Parathyroid adenoma (tissue), 2 donors: ENCODE data around the gene MAP3K7CL.

Experiments
- H2AFZ ChIP-seq: fragments of 300-600 bp; sonication (generic); one replicate; pipeline ENCODE4 v1.7.0; 2017; ENCODE audit warnings: antibody characterized with exemption, mild to moderate bottlenecking
- H3K27ac ChIP-seq: fragments of 300-600 bp; sonication (generic); one replicate; pipeline ENCODE4 v1.7.0; 2017
- H3K27me3 ChIP-seq: fragments of 300-600 bp; sonication (generic); one replicate; pipeline ENCODE4 v1.7.0; 2017; ENCODE audit warnings: low read length; ENCODE audit not compliant: control insufficient read depth, insufficient read depth
- H3K36me3 ChIP-seq: fragments of 300-600 bp; sonication (generic); one replicate; pipeline ENCODE4 v1.7.0; 2017; ENCODE audit warnings: low read length; ENCODE audit not compliant: control insufficient read depth, insufficient read depth
- H3K4me1 ChIP-seq: fragments of 300-600 bp; sonication (generic); one replicate; pipeline ENCODE4 v1.7.0; 2017; ENCODE audit warnings: control low read depth
- H3K4me2 ChIP-seq: fragments of 300-600 bp; sonication (generic); one replicate; pipeline ENCODE4 v1.7.0; 2017; ENCODE audit warnings: low read length
- H3K4me3 ChIP-seq: fragments of 300-600 bp; sonication (generic); one replicate; pipeline ENCODE4 v1.7.0; 2017; ENCODE audit warnings: low read depth, low read length
- H3K79me2 ChIP-seq: fragments of 300-600 bp; sonication (generic); one replicate; pipeline ENCODE4 v1.7.0; 2017; ENCODE audit warnings: control low read depth
- H3K9ac ChIP-seq: fragments of 300-600 bp; sonication (generic); one replicate; pipeline ENCODE4 v1.7.0; 2017; ENCODE audit warnings: mild to moderate bottlenecking
- H3K9me3 ChIP-seq: fragments of 300-600 bp; sonication (generic); one replicate; pipeline ENCODE4 v1.7.0; 2017; ENCODE audit warnings: low read length; ENCODE audit not compliant: control insufficient read depth
- TF ChIP-seq, protein P1 (sequence below): fragments of 300-600 bp; sonication (generic); IDR thresholded peaks from one replicate; pipeline ENCODE4 v1.7.0; 2017; ENCODE audit warnings: antibody characterized with exemption, mild to moderate bottlenecking
- donor health status: primary hyperparathyroidism.

The MAP3K7CL gene

DNA sequence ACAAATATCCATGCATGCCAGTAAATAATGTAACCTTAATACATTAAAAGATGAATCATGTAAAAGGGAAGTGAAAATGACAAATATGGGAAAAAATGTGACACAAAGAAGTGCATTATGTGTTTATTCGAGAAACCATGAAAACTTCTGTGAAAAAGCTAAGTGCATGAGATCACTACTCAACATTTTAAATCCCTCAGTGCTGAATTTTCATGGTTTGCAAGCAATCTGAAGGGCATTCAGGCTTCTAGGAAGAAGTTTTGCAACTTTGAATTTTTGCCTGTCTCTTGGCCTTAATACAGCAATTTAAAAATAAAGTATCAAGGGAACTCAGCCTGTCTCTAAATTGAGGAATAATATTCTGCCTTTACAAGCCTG lies 78.2 kb downstream of the MAP3K7CL start:
- Histone ChIP-seq H2AFZ (no peak overlapping the region), H3K4me1 (no peaks in the 10 kb centered on the region), H3K79me2 (no peaks in the 10 kb centered on the region), H3K4me3 (no peak overlapping the region), H3K9me3 (no peaks in the 10 kb centered on the region), H3K27ac (no peak overlapping the region), H3K4me2 (no peak overlapping the region), H3K27me3 (no peaks in the 10 kb centered on the region), H3K9ac (no peak overlapping the region), H3K36me3 (no peaks in the 10 kb centered on the region)
- TF ChIP-seq, protein P1, sequence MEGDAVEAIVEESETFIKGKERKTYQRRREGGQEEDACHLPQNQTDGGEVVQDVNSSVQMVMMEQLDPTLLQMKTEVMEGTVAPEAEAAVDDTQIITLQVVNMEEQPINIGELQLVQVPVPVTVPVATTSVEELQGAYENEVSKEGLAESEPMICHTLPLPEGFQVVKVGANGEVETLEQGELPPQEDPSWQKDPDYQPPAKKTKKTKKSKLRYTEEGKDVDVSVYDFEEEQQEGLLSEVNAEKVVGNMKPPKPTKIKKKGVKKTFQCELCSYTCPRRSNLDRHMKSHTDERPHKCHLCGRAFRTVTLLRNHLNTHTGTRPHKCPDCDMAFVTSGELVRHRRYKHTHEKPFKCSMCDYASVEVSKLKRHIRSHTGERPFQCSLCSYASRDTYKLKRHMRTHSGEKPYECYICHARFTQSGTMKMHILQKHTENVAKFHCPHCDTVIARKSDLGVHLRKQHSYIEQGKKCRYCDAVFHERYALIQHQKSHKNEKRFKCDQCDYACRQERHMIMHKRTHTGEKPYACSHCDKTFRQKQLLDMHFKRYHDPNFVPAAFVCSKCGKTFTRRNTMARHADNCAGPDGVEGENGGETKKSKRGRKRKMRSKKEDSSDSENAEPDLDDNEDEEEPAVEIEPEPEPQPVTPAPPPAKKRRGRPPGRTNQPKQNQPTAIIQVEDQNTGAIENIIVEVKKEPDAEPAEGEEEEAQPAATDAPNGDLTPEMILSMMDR, result no peak

DNA sequence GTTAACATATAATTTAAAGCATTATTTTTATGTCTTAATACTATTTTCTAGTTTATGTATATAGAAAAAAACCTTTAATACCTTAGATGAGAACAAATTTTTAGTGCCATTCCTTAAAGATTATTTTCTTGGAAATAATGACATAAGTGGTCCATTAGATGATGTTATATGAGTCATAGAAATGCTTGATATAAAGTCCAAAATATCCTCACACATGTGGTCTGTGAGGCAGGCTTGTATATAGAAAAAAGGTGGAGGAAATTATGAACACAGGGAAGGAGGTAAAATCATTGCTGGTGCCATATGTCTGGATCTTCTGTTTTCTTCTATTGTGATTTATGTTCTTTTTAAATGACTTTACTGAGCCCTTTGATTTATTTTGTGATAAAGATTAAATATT lies 79.3 kb downstream of the MAP3K7CL start:
- Histone ChIP-seq H3K79me2 (no peaks in the 10 kb centered on the region), H3K9ac (no peak overlapping the region), H3K27ac (no peak overlapping the region), H3K36me3 (no peaks in the 10 kb centered on the region), H3K9me3 (no peaks in the 10 kb centered on the region), H3K4me3 (no peak overlapping the region), H3K27me3 (no peaks in the 10 kb centered on the region), H3K4me1 (no peaks in the 10 kb centered on the region), H2AFZ (no peak overlapping the region), H3K4me2 (no peak overlapping the region)
- TF ChIP-seq, protein P1, result no peak

DNA sequence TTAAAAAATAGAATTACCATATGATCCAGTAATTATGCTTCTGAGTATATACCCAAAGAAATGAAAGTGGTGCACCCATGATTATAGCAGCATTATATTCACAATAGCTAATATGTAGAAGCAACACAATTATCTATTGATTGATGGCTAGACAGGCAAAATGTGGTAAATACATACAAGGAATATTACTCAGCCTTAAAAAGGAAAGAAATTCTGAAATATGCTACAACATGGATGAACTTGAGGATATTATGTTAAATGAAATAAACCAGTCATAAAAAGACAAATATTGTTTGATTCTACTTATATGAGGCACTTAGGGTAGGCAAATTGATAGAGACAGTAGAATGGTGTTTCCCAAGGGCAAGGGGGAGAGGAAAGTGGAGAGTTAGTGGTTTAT lies 80.8 kb downstream of the MAP3K7CL start:
- no peak overlapping the region for H3K4me3 ChIP-seq
- no peak overlapping the region for H3K4me2 ChIP-seq
- H3K27me3 ChIP-seq, result no peaks in the 10 kb centered on the region
- H3K9me3 ChIP-seq, result no peaks in the 10 kb centered on the region
- H3K27ac ChIP-seq, result no peak overlapping the region
- H3K9ac ChIP-seq, result no peak overlapping the region
- no peak overlapping the region for H2AFZ ChIP-seq
- no peaks in the 10 kb centered on the region for H3K36me3 ChIP-seq
- H3K79me2 ChIP-seq, result no peaks in the 10 kb centered on the region
- TF ChIP-seq, protein P1, result no peak
- H3K4me1 ChIP-seq, result no peaks in the 10 kb centered on the region

DNA sequence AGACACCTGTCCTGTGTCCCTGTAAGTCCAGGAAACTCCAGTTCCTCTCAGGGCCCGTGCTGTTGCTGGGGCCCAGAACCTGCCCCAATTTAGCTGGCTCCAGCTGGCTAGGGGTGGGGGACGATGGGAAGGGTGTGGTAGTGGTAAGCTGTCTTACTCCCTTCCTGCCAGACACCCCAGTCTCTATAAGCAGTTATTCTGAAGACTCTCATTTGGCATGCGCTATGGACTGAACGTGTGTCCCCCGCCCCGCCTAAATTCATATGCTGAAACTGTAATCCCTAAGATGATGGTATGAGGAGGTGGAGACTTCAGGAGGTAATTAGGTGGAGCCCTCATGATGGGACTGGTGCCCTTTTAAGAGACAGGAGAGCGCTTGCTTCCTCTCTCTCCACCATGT lies 82.0 kb downstream of the MAP3K7CL start:
- Histone ChIP-seq H3K4me2 (no peak overlapping the region), H3K4me3 (no peak overlapping the region), H3K27ac (no peak overlapping the region), H3K27me3 (no peaks in the 10 kb centered on the region), H3K36me3 (no peaks in the 10 kb centered on the region), H3K9ac (no peak overlapping the region), H3K9me3 (no peaks in the 10 kb centered on the region), H2AFZ (no peak overlapping the region), H3K4me1 (no peaks in the 10 kb centered on the region), H3K79me2 (no peaks in the 10 kb centered on the region)
- TF ChIP-seq, protein P1, result no peak

DNA sequence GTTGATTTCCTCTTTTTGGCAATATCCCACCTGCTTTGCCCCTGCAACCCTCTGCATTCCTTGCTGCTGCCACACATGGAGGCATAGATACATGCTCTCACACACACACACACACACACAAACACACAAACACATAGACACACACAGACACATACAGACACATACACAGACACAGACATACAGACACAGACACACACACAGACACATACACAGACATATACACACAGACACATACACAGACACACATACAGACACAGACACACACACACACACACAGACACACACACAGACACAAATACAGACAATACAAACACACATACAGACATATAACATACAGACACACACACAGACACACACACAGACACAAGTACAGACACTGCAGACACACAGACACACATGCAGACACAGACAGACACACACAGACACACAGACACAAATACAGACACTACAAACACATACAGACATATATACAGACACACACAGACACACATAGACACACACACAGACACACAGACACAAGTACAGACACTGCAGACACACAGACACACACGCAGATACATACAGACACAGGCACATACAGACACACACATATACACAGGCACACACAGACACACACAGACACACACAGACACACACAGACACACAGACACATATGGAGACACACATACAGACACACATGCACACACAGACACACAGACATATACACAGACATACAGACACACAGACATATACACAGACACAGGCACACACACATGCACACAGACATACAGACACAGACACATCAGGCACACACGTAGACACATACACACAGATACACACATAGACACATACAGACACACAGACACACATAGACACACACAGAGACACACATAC lies 83.3 kb downstream of the MAP3K7CL start:
- Histone ChIP-seq H3K4me3 (no peak overlapping the region), H3K36me3 (no peaks in the 10 kb centered on the region), H3K9ac (no peak overlapping the region), H3K9me3 (no peaks in the 10 kb centered on the region), H3K27ac (no peak overlapping the region), H3K4me2 (no peak overlapping the region), H3K4me1 (no peaks in the 10 kb centered on the region), H3K79me2 (no peaks in the 10 kb centered on the region), H3K27me3 (no peaks in the 10 kb centered on the region), H2AFZ (no peak overlapping the region)
- TF ChIP-seq, protein P1, result no peak
